CD4-positive, alpha-beta T cell treated with Interleukin-17A for 1 hour (primary cell): Measurements from ENCODE around the gene OR2H1.
"Not testable (repeated sequence)": the region's sequence is repeated elsewhere in the genome, so short reads cannot be mapped to it uniquely, and the experiment has no call there.

Experiments used
- DNase-seq: peaks from one replicate; pipeline ENCODE4 v3.0.0-alpha.2; 2020

OR2H1 gene

DNA sequence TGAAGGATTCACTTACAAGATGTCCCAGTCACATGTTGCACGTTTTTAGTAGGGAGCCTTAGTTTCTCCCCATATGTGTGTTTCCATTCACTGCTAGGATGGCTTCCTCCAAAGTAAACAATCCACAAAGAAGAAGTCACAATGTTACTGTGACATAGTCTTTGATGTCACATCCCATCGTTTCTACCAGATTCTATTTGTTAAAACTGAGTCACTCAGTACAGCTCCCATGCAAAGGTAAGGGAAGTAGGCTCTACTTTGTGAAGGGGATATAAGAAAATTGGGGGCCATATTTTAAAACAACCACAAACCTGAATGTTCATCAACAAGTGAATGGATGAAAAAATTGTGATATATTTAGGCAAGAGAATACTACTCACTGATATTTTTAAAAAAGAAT is at the start of gene OR2H1, which contains the start of gene OR11A1:
TSS of gene OR2H1 (plus strand) at position 185 of the 400 bp plus-strand sequence. CDS start 4,615 bp downstream, outside the sequence.
TSS of gene OR11A1 (minus strand) at position 101 of the 400 bp plus-strand sequence. CDS start 29,430 bp downstream, outside the sequence.
- no peak for DNase-seq

DNA sequence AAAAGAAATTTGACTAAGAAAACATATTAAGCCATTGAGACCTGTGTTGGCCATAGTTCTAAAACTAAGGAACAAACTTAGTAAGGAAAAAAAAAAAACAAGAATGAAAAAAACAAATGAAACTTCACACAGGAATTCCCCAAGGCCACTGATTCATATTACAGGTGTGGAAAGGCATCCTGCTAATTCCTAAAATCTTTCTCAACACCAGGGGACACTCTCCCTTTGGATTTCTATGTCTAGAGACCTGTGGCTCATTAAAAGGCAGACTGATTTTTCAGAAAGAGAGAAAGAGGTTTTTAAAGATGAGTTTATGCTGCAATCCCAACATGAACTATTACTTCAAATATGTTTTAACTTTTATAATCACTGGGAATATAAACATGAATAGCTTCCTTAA is 42.4 kb upstream of the OR2H1 start, which contains the start of gene OR12D1:
TSS of gene OR12D1 (plus strand) at position 341 of the 400 bp plus-strand sequence.
- no peak for DNase-seq

DNA sequence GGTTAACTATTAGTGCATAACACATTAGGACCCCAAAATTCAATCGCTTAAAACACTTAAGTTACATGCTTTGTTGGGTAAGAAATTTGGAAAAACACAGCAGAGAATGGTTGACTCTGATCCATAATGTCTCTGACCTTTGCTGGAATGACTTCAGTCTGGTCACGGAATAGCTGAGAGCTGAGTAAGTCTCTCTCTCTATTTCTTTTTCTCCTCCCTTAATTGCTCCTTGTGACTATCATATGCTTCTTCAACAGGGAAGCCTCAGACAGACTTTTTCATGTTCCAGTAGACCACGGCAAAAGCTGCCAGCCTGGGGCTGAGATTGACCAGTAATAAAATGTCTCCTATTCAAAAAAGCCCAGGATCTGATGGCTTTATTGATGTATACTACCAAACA is 37.4 kb upstream of the OR2H1 start:
- no peak for DNase-seq

DNA sequence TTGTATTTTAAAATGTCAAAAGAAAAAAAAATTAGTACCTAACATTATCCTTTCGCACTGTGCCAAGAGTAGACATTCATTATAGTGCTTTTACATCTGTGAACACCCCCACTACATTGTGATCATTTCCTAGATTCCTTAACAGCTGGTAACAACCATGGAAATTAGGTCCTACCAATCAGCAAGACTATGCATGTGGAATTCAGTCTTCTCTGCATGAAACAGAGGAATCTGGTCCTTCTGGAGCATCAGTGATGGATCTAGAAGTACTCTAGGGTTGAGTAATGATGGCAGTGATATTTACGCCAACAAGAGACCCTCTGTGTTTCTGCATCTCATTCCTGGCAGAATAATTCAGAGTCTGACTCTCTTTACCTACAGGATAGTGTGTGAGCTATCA is 32.8 kb upstream of the OR2H1 start:
- DNase-seq = no peak

DNA sequence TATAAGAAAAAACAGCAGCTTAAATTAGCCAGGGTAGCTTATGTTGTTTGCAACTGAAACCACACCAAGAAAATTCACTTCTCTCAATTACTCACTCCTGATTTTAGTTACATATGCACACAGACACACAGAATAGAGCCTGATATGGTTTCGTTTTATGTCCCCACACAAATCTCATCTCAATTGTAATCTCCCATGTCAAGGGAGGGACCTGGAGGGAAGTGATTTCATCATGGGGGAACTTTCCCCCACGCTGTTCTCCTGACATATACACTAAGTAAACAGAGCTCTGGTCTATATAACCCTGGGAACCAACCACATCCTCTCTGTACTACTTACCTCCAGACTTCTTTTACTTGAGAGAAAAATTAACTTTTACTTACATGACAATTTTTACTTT is 32.4 kb upstream of the OR2H1 start:
- no peak for DNase-seq

DNA sequence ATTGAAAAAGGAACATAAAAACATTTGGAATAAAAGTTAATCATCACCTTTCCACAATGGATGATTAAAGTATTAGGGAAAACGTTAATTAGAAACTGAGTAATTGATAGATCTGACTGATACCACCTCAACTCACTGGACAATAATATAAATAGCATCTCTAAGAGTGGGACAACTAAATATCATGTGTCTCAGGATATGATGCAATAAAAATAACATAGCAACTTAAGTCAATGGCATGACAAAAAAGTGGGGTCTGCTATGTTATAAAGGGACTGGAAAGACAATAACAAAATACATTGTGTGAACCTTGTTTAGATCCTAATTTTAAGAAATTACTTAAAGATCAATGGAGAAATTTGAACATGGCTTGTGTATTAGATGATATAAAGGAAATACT is 31.9 kb upstream of the OR2H1 start:
- no peak for DNase-seq

DNA sequence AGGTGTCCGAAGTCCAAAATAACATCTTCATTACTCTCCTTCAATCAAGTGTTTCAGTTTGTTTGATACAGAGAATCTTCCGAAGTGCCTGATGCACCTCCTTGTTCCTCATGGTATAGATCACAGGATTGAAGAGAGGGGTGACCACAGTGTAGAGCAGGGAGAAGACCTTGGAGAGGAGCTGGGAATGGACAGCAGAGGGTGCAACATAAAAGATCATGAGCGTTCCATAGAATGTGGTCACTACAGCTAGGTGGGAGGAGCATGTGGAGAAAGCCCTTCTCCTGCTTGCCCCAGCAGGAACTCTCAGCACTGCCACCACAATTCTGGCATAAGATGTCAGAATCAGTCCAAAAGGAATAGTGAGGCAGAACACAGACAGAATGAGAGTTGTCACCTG is 30.3 kb upstream of the OR2H1 start:
- no peak for DNase-seq

DNA sequence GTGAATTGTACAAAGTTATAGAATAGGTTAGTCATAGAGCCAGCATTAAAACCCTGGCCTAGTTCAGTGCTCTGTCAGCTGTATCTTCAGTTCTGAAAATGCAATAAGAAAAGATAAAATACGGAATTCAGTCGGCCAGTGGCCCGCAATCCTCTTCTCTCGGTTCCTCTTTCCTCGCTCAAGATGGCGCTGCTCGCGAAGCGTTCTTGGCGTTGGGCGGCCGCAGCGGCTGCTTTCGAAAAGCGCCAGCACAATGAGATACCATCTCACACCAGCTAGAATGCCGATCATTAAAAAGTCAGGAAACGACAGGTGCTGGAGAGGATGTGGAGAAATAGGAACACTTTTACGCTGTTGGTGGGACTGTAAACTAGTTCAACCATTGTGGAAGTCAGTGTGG is 20.2 kb upstream of the OR2H1 start:
- DNase-seq = not testable (repeated sequence)

DNA sequence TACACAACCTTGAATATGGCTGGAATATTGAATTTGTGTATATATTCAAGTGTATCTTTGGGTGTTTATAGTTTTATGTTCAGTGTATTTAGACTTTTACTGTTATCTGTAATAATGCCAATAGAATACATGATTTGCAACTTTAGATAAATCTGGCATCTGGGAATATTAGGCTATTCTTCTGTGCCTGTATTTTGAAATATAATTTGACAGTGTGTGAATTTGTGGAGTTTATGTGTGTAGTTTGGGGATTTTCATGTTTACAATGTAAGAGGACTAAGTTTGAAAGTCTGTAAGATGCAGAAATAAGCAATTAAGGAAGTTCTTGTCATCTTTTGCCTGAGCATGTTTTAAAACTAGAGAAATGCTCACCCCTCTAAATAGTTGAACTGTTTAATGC is 17.9 kb upstream of the OR2H1 start, which contains the start of gene OR10C1:
TSS of gene OR10C1 (plus strand) at position 301 of the 400 bp plus-strand sequence. CDS start 710 bp downstream, outside the sequence.
- DNase-seq = no peak

DNA sequence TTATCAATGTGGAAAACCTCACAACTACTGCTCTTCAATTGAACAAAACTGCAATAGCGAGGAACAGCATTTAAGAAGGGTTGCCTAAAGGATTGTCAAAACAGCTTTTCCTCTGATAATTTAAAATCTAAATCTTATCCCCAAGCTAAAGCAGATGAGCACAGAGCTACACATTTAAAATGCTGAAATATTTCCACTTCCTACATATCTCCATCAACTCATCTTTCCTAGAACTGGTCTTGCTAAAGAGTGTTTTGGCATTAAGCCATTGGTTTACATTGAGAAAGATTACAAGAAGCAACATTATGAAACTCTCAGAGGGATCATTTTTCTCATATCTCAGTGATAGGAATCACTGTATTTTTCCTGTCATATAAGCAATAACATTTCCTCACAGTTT is 14.2 kb upstream of the OR2H1 start:
- DNase-seq = no peak

DNA sequence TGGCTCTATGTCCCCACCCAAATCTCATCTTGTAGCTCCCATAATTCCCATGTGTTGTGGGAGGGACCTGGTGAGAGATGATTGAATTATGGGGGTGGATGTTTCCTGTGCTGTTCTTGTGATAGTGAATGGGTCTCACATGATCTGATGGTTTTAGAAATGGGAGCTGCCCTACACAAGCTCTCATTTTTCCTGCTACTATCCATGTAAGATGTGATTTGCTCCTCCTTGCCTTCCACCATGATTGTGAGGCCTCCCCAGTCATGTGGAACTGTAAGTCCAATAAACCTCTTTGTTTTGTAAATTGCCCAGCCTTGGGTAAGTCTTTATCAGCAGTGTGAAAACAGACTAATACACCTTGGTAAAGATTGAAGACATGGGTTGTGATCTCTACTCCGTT is 12.9 kb upstream of the OR2H1 start:
- not testable (repeated sequence) for DNase-seq

DNA sequence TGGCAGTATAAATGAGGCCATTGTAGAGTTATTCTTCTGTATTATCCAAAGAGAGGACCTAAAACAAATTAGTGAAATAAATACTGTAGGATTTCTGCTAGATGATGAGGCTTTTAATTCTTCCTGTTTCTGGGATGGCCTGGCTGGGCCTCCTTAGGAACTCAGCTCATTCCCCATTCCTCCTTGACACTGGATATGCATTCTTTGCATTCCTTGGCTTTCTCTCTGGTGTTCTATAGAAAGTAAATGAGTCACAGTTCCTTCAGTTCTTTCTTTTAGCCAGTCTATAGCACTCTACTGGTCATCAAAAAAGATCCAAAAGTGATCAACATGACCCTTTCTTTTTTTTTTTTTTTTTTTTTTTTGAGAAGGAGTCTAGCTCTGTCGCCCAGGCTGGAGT is 9.3 kb upstream of the OR2H1 start:
- no peak for DNase-seq

DNA sequence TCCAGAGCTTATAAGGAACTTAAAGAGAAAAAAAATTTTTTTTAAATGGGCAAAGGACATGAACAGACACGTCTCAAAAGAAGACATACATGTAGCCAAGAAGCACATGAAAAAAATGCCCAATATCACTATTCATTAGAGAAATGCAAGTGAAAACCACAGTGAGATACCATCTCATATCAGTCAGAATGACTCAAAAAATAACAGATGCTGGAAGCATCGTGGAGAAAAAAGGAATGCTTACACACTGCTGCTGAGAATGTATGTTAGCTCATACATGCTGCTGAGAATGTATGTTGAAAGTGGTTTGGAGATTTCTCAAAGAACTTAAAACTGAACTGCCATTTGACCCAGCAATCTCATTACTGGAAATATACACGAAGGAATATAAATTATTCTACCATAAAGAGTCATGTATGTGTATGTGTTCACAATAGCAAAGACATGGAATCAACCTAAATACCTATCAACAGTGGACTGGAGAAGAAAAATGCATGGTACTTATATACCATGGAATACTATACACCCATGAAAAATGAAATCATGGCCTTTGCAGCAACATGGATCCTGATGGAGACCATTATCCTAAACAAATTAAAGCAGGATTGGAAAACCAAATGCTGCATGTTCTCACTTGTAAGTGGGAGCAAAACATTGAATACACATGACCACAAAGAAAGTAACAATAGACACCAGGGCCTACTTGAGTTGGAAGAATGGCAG is 5.3 kb upstream of the OR2H1 start:
- no peak for DNase-seq

DNA sequence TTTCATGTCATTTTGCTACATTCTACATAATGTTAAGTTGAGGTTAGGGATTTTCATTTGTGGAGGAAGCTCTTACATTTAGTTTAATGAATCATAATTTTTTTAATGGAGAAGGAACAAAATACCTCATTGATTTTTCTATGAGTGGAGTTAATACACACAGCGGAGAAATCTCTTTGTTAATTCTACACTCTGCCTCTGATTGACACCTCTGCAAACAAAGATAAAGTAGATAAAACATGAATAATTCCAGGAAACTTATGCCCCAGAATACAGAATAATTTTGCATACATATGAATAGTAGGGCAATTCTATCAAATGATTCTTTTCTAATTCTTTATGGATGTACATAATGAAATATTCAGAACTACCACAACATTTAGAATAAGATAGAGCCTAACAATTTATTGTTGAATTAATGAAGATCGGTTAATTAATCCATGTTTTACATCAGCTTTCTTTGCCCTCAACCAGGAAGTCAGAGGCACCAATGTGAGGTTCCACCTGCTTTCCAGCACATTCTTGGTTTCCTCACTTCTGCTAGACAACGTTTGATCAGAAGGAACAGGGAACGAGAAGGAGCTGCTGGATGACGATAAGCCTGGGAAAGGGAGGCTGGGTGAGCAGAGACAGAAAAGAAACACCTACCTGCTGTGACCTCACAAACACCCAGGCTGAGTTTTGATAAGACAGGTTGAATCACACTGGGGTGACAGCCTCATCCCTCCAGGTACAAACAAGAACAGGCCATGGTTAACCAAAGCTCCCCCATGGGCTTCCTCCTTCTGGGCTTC is 4.3 kb downstream of the OR2H1 start:
- no peak for DNase-seq

DNA sequence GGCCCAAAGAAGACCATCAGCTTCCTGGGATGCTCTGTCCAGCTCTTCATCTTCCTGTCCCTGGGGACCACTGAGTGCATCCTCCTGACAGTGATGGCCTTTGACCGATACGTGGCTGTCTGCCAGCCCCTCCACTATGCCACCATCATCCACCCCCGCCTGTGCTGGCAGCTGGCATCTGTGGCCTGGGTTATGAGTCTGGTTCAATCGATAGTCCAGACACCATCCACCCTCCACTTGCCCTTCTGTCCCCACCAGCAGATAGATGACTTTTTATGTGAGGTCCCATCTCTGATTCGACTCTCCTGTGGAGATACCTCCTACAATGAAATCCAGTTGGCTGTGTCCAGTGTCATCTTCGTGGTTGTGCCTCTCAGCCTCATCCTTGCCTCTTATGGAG is 5.1 kb downstream of the OR2H1 start:
- DNase-seq = no peak

DNA sequence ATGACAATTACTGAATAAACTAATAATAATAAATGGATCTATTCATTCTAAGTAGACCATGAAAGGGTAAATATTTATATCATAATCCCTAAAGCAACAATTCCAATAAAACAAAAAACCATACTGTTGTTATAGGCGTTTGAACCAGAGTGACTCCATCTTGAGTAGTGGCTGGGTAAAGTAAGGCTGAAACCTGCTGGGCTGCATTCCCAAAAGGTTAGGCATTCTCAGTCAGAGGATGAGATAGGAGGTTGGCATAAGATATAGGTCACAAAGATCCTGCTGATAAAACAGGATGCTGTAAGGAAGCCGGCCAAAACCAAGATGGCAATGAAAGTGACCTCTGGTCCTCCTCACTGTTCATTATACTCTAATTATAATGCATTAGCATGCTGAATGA is 8.3 kb downstream of the OR2H1 start:
- no peak for DNase-seq

DNA sequence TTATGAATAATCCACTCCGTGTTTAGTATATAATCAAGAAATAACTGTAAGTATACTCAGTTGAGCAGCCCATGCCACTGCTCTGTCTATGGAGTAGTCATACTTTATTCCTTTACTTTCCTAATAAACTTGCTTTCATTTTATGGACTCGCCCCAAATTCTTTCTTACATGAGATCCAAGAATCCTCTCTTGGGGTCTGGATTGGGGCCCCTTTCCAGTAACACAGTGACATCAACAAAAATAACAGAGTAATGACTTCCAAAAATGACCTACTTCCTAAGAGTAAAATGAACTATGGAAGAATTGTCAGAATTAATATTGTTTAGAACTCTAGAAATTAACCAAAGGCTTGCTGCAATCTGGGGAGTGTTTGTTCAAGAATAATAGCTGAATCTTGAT is 8.8 kb downstream of the OR2H1 start:
- no peak for DNase-seq

DNA sequence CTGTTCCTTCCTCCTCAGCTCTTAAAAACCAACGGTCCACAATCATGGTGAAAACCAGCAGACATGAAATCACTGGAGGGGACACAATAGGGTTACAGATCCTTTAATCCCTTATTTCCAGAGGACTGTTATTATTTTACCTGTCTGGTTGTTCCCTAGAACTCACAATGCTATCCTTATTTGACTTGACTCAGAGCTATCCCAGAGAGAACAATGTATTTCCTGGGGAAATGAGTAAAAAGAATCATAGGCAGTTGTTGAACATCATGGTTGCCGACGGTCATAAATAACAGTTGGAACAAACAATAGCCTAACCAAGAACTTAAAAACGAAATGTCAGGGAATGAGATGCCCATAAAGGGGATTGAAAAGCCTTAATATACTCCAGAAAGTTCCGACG is 9.3 kb downstream of the OR2H1 start:
- no peak for DNase-seq

DNA sequence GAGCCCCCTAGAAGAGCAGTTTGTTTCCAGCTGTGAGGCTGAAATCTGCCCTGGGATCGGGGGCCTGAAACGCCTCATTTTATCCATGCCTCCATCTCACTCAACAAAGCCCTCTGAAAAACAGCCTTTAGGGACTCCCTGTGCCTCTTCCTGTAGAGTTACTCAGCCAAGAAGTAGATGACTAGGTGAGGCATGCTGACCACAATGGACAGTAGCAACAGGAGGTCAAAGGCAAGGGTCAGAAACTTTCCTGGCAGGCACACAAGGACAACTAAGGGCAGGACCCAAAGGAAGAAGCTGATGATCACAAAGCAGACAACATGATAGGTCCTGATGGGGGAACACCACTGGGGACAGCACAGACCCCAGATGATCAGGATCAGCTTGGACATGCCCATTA is 18.0 kb downstream of the OR2H1 start:
- no peak for DNase-seq

DNA sequence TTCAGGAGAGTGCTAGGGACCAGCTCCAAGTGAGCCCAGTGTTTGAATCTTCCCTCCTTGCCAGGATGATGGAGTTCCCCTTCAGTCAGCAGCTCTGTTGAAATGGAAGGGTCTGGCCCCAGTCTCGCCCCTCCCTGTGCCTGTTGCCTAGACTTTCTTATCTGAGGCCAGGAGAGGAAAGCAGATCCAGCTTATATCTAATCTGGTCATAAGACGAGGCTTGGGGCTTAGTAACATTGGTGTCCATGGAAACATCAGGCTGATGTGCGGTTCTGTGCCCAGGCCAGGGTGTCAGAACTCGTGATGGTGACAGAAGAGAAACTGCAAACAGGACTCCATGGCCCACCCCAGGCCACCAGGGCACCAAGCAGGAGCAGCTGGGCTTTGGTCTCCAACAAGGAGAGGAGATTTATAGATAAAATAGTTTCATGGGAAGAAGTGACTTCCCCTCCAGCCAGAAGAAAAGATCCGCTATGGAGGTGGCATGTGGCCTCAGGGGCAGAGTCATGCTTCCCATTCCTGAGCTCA is 21.0 kb downstream of the OR2H1 start:
- DNase-seq = no peak

DNA sequence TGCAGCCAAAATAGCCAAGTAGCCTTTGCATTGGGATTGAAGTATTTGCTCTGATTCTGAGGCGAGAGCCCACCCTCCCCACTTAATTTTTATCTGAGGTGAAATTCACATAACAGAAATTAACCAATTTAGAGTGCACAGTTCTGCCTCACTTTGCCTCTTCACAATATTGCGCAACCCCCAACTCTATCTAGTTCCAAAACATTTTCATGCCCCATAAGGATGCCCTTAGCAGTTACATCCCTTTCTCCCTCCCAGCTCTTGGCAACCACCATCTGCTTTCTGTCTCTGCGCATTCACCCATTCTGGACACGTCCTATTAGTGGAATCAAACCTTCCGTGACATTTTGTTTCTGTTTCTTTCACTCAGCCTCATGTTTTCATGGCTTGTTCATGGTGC is 21.8 kb downstream of the OR2H1 start:
- DNase-seq = no peak

DNA sequence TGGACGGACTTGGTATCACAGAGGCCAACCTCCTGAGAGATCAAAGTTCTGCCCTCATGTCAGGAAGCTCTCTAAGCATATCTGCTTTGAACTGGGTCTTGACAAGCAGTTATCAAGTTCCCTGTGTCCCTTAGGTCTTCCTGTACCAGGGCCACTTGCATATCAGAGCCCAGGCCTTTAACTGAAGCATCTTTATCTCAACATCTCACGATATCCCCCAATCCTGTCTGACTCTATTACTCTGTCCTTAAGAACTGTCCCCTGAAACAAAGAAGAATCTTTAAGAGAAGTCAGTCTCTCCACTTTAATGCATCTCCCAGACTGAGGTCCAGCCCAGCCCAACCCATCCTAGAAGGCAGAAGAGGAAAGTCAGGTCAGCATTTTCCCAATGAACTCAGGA is 22.6 kb downstream of the OR2H1 start:
- no peak for DNase-seq

DNA sequence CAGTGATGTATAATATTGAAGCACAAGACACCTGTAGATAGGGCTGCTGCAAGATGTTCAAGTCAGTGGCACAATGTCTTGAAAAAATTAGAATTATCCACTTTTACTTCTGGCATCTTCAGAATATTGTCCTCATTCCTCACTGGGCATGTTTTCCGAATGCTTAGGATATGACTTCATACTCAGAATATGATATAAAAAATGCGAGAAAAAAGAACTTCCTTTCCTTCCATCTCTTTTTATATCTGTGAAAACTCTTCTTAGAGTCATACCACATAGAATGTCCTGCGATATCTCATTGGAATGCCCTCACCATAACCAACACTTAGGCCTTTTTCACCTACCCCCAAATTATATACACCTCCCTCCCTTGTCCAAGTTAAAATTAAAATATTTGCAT is 26.2 kb downstream of the OR2H1 start:
- no peak for DNase-seq

DNA sequence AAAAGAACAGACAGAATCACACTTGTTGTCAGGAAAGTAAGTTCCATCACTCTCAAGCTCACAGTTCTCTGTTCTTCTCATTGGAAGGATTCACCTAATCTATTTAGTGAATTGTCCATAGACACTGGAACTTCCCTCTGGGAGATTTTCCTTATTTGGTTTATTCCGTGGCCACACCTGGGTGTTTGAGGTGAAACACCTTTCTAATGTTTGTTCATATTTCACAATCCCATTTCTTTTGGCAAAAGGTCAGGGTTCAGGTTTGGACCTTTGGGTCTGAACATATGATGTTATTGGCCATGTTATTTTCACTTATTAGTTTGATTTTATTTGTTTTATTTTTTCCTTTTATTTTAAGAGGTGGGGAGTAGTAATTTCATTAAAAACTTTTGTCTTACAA is 26.8 kb downstream of the OR2H1 start:
- no peak for DNase-seq
